HUES64 (cell line): ENCODE results near the gene LRBA.
"Not testable (repeated sequence)": the region's sequence is repeated elsewhere in the genome, so short reads cannot be mapped to it uniquely, and the experiment has no call there.

Experiments used
- H3K27ac ChIP-seq: 2 replicates; pipeline ENCODE4 v1.7.0; 2013; ENCODE audit warnings: low read depth, low read length, inconsistent platforms
- H3K27me3 ChIP-seq: 2 replicates; pipeline ENCODE4 v1.6.1; 2013; ENCODE audit warnings: mild to moderate bottlenecking, low read length; ENCODE audit not compliant: insufficient read depth
- H3K36me3 ChIP-seq: 2 replicates; pipeline ENCODE4 v1.6.1; 2013; ENCODE audit warnings: mild to moderate bottlenecking, low read length; ENCODE audit not compliant: insufficient read depth
- H3K4me1 ChIP-seq: 2 replicates; pipeline ENCODE4 v1.6.1; 2013; ENCODE audit warnings: mild to moderate bottlenecking, low read length, moderate library complexity; ENCODE audit not compliant: insufficient read depth
- H3K4me3 ChIP-seq: 2 replicates; pipeline ENCODE4 v1.5.1; 2013; ENCODE audit warnings: mild to moderate bottlenecking, low read length, moderate library complexity
- H3K9ac ChIP-seq: 2 replicates; pipeline ENCODE4 v1.6.1; 2013; ENCODE audit warnings: mild to moderate bottlenecking, low read depth, low read length
- H3K9me3 ChIP-seq: 2 replicates; pipeline ENCODE4 v1.6.1; 2013; ENCODE audit warnings: low read depth, low read length; ENCODE audit not compliant: insufficient read depth
- WGBS: fragments of 150-250, 120-280 bp; methylation state at CpG from one replicate; pipeline ENCODE4 v1.1.7; 2013; ENCODE audit warnings: missing lambda C conversion rate; 5-methylcytosine and 5-hydroxymethylcytosine counted together

Gene LRBA

DNA sequence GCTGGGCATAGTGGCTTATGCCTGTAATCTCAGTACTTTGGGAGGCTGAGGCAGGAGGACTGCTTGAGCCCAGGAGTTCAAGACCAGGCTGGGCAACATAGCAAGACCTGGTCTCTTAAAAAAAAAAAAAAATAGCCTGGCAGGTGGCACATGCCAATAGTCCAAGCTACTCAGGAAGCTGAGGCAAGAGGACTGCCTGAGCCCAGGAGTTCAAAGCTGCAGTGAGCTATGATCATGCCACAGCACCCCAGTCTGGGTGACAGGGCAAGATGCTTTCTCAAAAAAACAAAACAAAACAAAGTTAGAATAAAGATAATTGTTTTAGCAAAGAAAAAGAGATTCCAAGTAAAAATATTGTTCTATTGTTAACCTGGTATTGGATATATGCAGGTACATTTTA lies 75.0 kb downstream of the LRBA start:
- no peak overlapping the region for H3K27ac ChIP-seq
- peaks cover 15% of the 10 kb centered on the region for H3K4me1 ChIP-seq
- H3K36me3 ChIP-seq = no peaks in the 10 kb centered on the region
- no peaks in the 10 kb centered on the region for H3K9me3 ChIP-seq
- H3K9ac ChIP-seq = no peak overlapping the region
- H3K4me3 ChIP-seq = no peak overlapping the region
- no peaks in the 10 kb centered on the region for H3K27me3 ChIP-seq

- Histone ChIP-seq H3K4me3 (no peak overlapping the region), H3K4me1 (peaks cover 15% of the 10 kb centered on the region), H3K27ac (no peak overlapping the region), H3K9ac (no peak overlapping the region), H3K9me3 (no peaks in the 10 kb centered on the region), H3K36me3 (no peaks in the 10 kb centered on the region), H3K27me3 (no peaks in the 10 kb centered on the region)
- WGBS = 93% methylated on average over 3 of the region's 3 CpGs
Observed at GRCh38 chr4:150939530-150939929, 75.6 kb downstream of the LRBA start.

GRCh38 chr4:150938873-150939499 lies 76.1 kb downstream of the LRBA start:
- no peak overlapping the region for H3K4me3 ChIP-seq
- WGBS = 100% methylated on average over 1 of the region's 1 CpG

DNA sequence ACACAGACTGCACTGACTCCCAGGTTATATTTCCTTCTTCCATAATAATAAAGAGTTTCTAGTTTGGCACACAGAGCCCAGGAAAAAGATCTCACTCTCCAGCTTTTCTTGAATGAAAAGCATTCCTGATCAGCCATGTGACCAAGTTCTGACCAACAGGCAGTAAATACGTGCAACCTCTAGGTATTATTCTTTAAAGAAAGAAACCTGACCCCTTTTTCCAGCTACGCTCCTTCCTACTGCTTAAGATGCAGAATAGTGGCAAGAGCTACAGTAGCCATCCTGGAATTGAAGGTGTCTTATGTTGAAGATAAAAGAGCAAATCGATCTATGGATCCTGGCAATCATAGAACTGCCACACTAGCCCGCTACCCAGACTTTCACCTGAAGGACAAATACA lies 76.7 kb downstream of the LRBA start:
- H3K9me3 ChIP-seq = no peaks in the 10 kb centered on the region
- no peak overlapping the region for H3K9ac ChIP-seq
- no peaks in the 10 kb centered on the region for H3K36me3 ChIP-seq
- no peaks in the 10 kb centered on the region for H3K27me3 ChIP-seq
- H3K4me3 ChIP-seq = no peak overlapping the region
- 58% methylated on average over 4 of the region's 4 CpGs for WGBS
- peak overlapping the region; percentile 66 for H3K27ac ChIP-seq
- peaks cover 15% of the 10 kb centered on the region for H3K4me1 ChIP-seq

More at GRCh38 chr4:150938873-150939499, 76.1 kb downstream of the LRBA start:
- Histone ChIP-seq H3K9me3 (no peaks in the 10 kb centered on the region), H3K4me1 (peaks cover 15% of the 10 kb centered on the region), H3K36me3 (no peaks in the 10 kb centered on the region), H3K27me3 (no peaks in the 10 kb centered on the region), H3K27ac (peak overlapping the region; percentile 66; the same call in 1 of the 2 replicates), H3K9ac (no peak overlapping the region)

DNA sequence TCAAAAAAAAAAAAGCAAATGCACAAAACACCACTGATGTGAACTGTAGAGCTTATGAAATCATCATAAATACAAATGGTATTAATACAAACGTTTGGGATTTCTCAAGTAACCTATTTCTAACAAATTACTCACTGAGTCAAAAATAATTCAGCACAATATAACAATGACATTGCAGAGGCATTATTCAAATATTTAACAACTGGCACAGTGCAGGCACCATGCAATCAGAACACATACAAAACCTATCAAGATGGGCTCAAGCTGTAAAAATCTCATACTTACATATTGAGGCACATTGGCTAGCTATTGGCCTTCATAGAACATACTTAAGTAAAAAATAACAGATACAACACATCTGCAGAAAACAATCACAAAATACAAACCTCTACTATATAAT lies 81.1 kb downstream of the LRBA start:
- WGBS = 83% methylated on average over 1 of the region's 1 CpG
- no peaks in the 10 kb centered on the region for H3K9me3 ChIP-seq

GRCh38 chr4:150931796-150932195 lies 83.3 kb downstream of the LRBA start:
- no peak overlapping the region for H3K9ac ChIP-seq
- no peaks in the 10 kb centered on the region for H3K4me1 ChIP-seq
- no peak overlapping the region for H3K4me3 ChIP-seq
- H3K36me3 ChIP-seq = peaks cover 17% of the 10 kb centered on the region; the same call in 1 of the 2 replicates
- H3K27ac ChIP-seq = no peak overlapping the region
- H3K9me3 ChIP-seq = no peaks in the 10 kb centered on the region
- 94% methylated on average over 2 of the region's 2 CpGs for WGBS
- H3K27me3 ChIP-seq = no peaks in the 10 kb centered on the region

More for the DNA sequence above, 81.1 kb downstream of the LRBA start:
- Histone ChIP-seq H3K9ac (no peak overlapping the region), H3K27ac (no peak overlapping the region), H3K4me3 (no peak overlapping the region), H3K27me3 (no peaks in the 10 kb centered on the region), H3K4me1 (peaks cover 12% of the 10 kb centered on the region), H3K36me3 (no peaks in the 10 kb centered on the region)

DNA sequence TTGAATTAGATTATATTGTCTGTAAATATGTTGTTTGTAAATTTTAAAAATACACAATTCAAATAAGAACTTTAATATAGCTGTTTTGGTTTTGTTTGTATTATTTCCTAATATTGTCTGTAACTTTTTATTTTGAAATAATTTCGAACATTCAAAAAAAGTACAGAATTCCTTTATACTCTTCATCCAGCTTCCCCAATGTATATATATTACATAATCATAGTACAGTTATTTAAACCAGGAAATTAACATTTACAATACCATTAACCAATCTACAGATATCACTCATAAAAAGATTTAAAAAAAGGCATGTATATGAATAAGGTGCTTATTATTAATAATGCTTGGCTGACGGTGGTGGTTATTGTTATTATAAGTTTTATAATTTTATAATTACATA lies 84.1 kb downstream of the LRBA start:
- Histone ChIP-seq H3K4me3 (no peak overlapping the region), H3K4me1 (no peaks in the 10 kb centered on the region), H3K27me3 (no peaks in the 10 kb centered on the region), H3K27ac (no peak overlapping the region), H3K36me3 (peaks cover 17% of the 10 kb centered on the region; the same call in 1 of the 2 replicates), H3K9me3 (no peaks in the 10 kb centered on the region), H3K9ac (no peak overlapping the region)
- WGBS = no CpG with 5 or more reads among the region's 2 CpGs

- Histone ChIP-seq H3K27me3 (no peaks in the 10 kb centered on the region), H3K27ac (no peak overlapping the region), H3K4me3 (no peak overlapping the region), H3K9me3 (no peaks in the 10 kb centered on the region), H3K9ac (no peak overlapping the region), H3K4me1 (no peaks in the 10 kb centered on the region), H3K36me3 (peaks cover 50% of the 10 kb centered on the region)
- WGBS = 93% methylated on average over 1 of the region's 1 CpG
Observed at GRCh38 chr4:150923945-150924344, 91.1 kb downstream of the LRBA start.

DNA sequence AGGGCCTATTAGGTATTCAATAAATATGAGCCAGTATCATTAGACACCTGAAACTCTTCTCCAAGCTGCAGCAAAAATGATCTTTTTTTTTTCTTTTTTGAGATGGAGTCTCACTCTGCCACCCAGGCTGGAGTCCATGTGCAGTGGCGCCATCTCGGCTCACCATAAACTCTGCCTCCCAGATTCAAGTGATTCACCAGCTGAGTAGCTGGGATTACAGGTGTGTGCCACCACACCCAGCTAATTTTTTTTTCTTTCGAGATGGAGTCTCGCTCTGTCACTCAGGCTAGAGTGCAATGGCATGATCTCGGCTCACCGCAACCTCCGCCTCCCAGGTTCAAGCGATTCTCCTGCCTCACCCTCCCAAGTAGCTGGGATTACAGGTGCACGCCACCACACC lies 93.6 kb downstream of the LRBA start:
- peaks cover 43% of the 10 kb centered on the region for H3K36me3 ChIP-seq
- not testable (repeated sequence) for H3K9me3 ChIP-seq, H3K4me1 ChIP-seq, H3K27ac ChIP-seq, H3K27me3 ChIP-seq, H3K9ac ChIP-seq, H3K4me3 ChIP-seq
- 97% methylated on average over 9 of the region's 9 CpGs for WGBS

- H3K9me3 ChIP-seq, H3K27me3 ChIP-seq, H3K27ac ChIP-seq, H3K4me1 ChIP-seq, H3K4me3 ChIP-seq, H3K9ac ChIP-seq: not testable (repeated sequence)
- WGBS = 93% methylated on average over 3 of the region's 3 CpGs
- H3K36me3 ChIP-seq = peaks cover 58% of the 10 kb centered on the region
Observed at GRCh38 chr4:150918562-150918961, 96.5 kb downstream of the LRBA start.

GRCh38 chr4:150911326-150911725 lies 103.8 kb downstream of the LRBA start:
- no peaks in the 10 kb centered on the region for H3K27me3 ChIP-seq
- no peak overlapping the region for H3K27ac ChIP-seq
- H3K9ac ChIP-seq = no peak overlapping the region
- peaks cover 76% of the 10 kb centered on the region for H3K36me3 ChIP-seq
- 100% methylated on average over 1 of the region's 1 CpG for WGBS
- no peak overlapping the region for H3K4me3 ChIP-seq
- 0 out of 2 replicates have a peak, but pooled peaks cover 4% of the 10 kb centered on the region for H3K4me1 ChIP-seq
- no peaks in the 10 kb centered on the region for H3K9me3 ChIP-seq

DNA sequence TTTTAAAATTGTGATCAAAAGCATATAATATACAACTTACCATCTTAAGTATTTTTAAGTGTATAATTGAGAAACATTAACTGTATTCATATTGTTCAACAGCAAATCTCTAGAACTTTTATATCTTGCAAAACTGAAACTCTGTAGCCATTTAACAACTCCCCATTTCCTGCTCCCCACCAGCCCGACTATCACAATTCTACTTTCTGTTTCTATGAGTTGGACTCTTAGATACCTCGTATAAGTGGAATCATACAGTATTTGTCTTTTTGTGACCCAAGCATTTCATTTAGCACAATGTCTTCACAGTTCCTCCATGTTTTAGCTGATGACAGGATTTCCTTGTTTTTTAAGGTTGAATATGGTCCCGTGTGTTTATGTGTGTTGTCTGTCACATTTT lies 106.0 kb downstream of the LRBA start:
- peaks cover 69% of the 10 kb centered on the region for H3K36me3 ChIP-seq
- H3K9me3 ChIP-seq = no peaks in the 10 kb centered on the region
- no peaks in the 10 kb centered on the region for H3K27me3 ChIP-seq
- WGBS = 94% methylated on average over 2 of the region's 3 CpGs
- no peak overlapping the region for H3K9ac ChIP-seq
- H3K4me1 ChIP-seq = 0 out of 2 replicates have a peak, but pooled peaks cover 4% of the 10 kb centered on the region
- no peak overlapping the region for H3K27ac ChIP-seq
- no peak overlapping the region for H3K4me3 ChIP-seq
